ENCODE measurements around the gene MYH3. TPM values are rescaled to one million over a fixed set of nuclear protein-coding genes. Genes with fewer than 3 reads are reported as not detected.
"Not testable (repeated sequence)": the region's sequence is repeated elsewhere in the genome, so short reads cannot be mapped to it uniquely, and the experiment has no call there.

The MYH3 gene
- total RNA-seq = 1 to 10 TPM; 2.3 to 3.2 TPM

DNA sequence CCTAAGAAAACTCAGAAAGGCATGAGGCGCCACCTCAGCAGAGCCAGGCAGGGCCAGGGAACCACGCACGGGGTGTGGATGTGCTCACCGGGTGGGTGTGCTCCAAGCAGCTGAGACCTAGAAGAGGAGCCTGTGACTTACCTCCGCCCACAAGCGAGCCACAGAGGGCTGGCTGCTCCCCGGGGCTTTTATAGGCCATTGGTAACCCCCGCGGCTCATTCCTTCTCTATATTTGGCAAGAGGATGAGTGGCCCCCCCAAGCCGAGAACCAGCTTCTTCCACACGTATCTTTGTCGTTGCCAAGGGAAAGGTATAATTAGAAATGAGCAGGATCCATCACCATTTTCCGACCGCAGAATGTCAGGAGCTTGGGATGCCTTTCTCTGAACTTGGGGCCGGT, at the start of gene MYH3:
Gene MYH3, minus strand, starts transcription at position 162 of the 400 bp plus-strand sequence. CDS start 2,245 bp downstream, outside the sequence.
- H3K4me3 Mint-ChIP-seq = no peak within 1 kb of the TSS
- POLR2A ChIA-PET = no interaction called here
- H3K9me3 Mint-ChIP-seq (ENCODE audit: insufficient read depth) = no peaks in the 10 kb centered on the region
- no peaks in the 10 kb centered on the region for H3K27me3 Mint-ChIP-seq (ENCODE audit: low read depth)
- ATAC-seq = no peak
- CTCF ChIA-PET = no interaction called here
- DNase-seq = no peak
- H3K36me3 Mint-ChIP-seq (ENCODE audit: low read depth) = no peaks in the 10 kb centered on the region
- no peak within 1 kb of the TSS for H3K27ac Mint-ChIP-seq
- H3K4me1 Mint-ChIP-seq (ENCODE audit: low read depth) = peaks cover 12% of the 10 kb centered on the region

GRCh38 chr17:10705727-10706126, 48.6 kb upstream of the MYH3 start:
- ATAC-seq (no peak), DNase-seq (no peak)
- H3K4me3 Mint-ChIP-seq = no peak overlapping the region
- ChIA-PET POLR2A (interaction anchor here (0.6 kb wide), 1 partner anchor 1923 kb away, joined by 3 read pairs; no protein-coding TSS in a partner anchor), CTCF (interaction anchor here (0.6 to 1.3 kb wide), 2 partner anchors 21 to 59 kb away, joined by 3 read pairs; no protein-coding TSS in a partner anchor)
- H3K27ac Mint-ChIP-seq = no peak overlapping the region
- H3K27me3 Mint-ChIP-seq (ENCODE audit: low read depth) = no peaks in the 10 kb centered on the region
- H3K36me3 Mint-ChIP-seq (ENCODE audit: low read depth) = peaks cover 64% of the 10 kb centered on the region
- H3K4me1 Mint-ChIP-seq (ENCODE audit: low read depth) = peaks cover 28% of the 10 kb centered on the region
- no peaks in the 10 kb centered on the region for H3K9me3 Mint-ChIP-seq (ENCODE audit: insufficient read depth)

DNA sequence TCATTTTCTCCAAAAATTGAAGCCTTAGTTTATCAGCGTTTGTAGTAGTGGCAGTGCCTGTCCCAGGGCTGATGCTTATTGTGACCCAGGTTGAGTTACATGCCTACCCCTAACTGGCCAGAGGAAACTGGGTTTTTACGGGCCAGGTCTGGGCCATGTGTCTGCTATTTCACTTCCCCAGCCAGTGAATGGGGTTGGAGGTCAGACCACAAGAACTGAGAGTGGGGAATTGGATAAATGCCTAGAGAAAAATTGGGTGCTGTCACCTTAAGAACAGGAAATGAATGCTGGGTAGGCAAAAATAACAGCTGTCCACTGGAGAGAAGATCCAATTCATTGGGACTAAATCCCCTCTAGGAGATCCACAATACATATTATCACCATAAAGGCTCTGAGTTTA, 45.5 kb upstream of the MYH3 start:
- DNase-seq (no peak), ATAC-seq (no peak)
- POLR2A ChIA-PET = no interaction called here
- H3K4me1 Mint-ChIP-seq (ENCODE audit: low read depth) = peaks cover 45% of the 10 kb centered on the region
- peaks cover 52% of the 10 kb centered on the region for H3K36me3 Mint-ChIP-seq (ENCODE audit: low read depth)
- no peaks in the 10 kb centered on the region for H3K9me3 Mint-ChIP-seq (ENCODE audit: insufficient read depth)
- H3K4me3 Mint-ChIP-seq = peak overlapping the region; percentile 22
- no peaks in the 10 kb centered on the region for H3K27me3 Mint-ChIP-seq (ENCODE audit: low read depth)
- CTCF ChIA-PET = interaction anchor here (1.1 kb wide), 2 partner anchors 18 to 52 kb away, joined by 3 to 5 read pairs; no protein-coding TSS in a partner anchor
- H3K27ac Mint-ChIP-seq = peak overlapping the region; percentile 57

- Mint-ChIP-seq H3K4me1 (ENCODE audit: low read depth) (peaks cover 54% of the 10 kb centered on the region), H3K4me3 (peak overlapping the region; percentile 75), H3K36me3 (ENCODE audit: low read depth) (peaks cover 42% of the 10 kb centered on the region), H3K27ac (peak overlapping the region; percentile 94), H3K27me3 (ENCODE audit: low read depth) (no peaks in the 10 kb centered on the region), H3K9me3 (ENCODE audit: insufficient read depth) (no peaks in the 10 kb centered on the region)
- ATAC-seq = peak; percentile 15
- ChIA-PET CTCF (interaction anchor here (0.6 to 2.4 kb wide), 5 partner anchors 16 to 82 kb away, joined by 4 to 14 read pairs (median 4); partner anchors contain the start of gene TMEM220), POLR2A (no interaction called here)
- DNase-seq = peak; percentile 41
Measured at GRCh38 chr17:10699856-10700255, 42.7 kb upstream of the MYH3 start.

- DNase-seq (peak; percentile 25), ATAC-seq (no peak)
- peak overlapping the region; percentile 97 for H3K4me3 Mint-ChIP-seq
- peaks cover 45% of the 10 kb centered on the region for H3K36me3 Mint-ChIP-seq (ENCODE audit: low read depth)
- no peaks in the 10 kb centered on the region for H3K27me3 Mint-ChIP-seq (ENCODE audit: low read depth)
- peaks cover 61% of the 10 kb centered on the region for H3K4me1 Mint-ChIP-seq (ENCODE audit: low read depth)
- CTCF ChIA-PET = interaction anchor here (2.4 kb wide), 1 partner anchor 52 kb away, joined by 14 read pairs; no protein-coding TSS in a partner anchor
- POLR2A ChIA-PET = no interaction called here
- no peaks in the 10 kb centered on the region for H3K9me3 Mint-ChIP-seq (ENCODE audit: insufficient read depth)
- peak overlapping the region; percentile 97 for H3K27ac Mint-ChIP-seq
Measured at GRCh38 chr17:10698096-10698818, 41.1 kb upstream of the MYH3 start.

DNA sequence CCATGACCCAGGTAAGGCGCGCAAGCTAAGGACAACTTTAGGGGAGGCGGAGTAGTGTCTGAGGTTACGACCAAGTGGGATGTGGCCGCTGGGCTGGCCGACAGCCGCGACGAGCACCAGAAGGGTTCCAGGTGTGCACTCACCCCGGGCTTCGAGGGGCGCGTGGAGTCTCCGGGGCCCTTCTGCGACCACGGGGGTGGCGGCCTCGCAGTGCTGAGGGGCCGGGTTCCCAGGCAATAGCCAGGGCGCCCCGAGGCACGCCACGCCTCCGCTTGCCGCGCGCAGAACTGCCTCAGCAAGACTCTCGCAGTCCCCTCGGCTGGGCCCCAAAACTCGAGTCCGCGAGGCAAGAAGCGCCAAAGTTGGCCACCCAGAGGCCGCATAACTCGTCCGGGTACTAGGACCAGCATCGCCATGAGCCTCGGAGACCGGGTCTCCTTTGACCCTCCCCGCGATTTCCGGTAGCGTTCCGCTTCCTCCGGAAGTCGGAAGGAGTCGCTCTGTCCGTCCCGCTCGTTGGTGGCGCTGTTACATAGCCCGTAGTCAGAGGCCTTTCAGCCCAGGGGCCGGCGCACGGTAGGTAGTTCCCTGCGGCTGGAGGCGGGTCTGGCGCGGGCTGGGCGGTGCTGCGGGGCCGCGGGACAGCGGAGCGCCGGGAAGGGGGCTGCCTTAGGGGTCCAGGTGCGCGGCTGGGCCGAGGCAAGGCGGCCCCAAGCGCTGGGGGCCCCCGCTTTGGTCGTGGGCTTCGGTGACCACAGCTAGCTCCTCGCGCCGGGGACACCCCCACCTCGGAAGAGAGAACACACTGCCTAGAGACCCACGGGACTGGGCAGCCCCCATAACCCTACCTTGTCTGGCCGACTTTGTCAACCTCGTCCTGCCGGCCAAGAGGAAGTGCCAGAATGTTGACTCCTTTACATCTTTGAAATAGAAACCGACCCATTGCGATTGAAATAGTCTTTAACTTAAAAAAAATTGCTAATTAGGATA, 40.3 kb upstream of the MYH3 start, which contains the start of the genes ADPRM and SCO1:
Gene ADPRM, plus strand, starts transcription at position 503 of the 990 bp plus-strand sequence. CDS start 7,333 bp downstream, outside the sequence.
Gene SCO1, minus strand, starts transcription at position 442 of the 990 bp plus-strand sequence. Its CDS starts 26 bp downstream, at position 416.
- POLR2A ChIA-PET = interaction anchor here (1.3 kb wide), 1 partner anchor 14 kb away, joined by 3 read pairs; no protein-coding TSS in a partner anchor
- H3K36me3 Mint-ChIP-seq (ENCODE audit: low read depth) = peaks cover 51% of the 10 kb centered on the region

DNA sequence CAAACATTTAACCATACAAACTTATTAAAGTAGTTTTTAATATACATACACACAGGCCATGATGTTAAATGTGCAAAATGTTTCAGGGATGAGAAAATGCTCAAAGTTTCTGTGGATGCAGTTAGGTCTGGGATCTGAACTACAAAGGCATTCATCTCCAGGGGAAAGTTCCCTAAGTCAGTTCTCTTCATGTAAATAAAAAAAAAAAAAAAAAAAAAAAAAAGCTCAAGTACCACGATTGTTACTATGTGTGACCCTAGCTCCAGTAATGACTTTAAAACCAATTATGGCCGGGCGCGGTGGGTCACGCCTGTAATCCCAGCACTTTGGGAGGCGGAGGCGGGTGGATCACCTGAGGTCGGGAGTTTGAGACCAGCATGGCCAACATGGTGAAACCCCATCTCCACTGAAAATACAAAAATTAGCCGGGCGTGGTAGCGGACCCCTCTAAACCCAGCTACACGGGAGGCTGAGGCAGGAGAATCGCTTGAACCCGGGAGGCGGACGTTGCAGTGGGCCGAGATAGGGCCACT, 38.8 kb upstream of the MYH3 start:
- H3K4me3 Mint-ChIP-seq = peak overlapping the region; percentile 97
- H3K36me3 Mint-ChIP-seq (ENCODE audit: low read depth) = peaks cover 50% of the 10 kb centered on the region
- peak overlapping the region; percentile 97 for H3K27ac Mint-ChIP-seq
- H3K4me1 Mint-ChIP-seq (ENCODE audit: low read depth) = peaks cover 49% of the 10 kb centered on the region
- not testable (repeated sequence) for H3K27me3 Mint-ChIP-seq (ENCODE audit: low read depth); H3K9me3 Mint-ChIP-seq (ENCODE audit: insufficient read depth); ATAC-seq; DNase-seq
- POLR2A ChIA-PET = interaction anchor here (1.3 kb wide), 1 partner anchor 13 kb away, joined by 3 read pairs; no protein-coding TSS in a partner anchor
- CTCF ChIA-PET = interaction anchor here (1.1 to 5.4 kb wide), 5 partner anchors 12 to 149 kb away, joined by 3 to 49 read pairs (median 7); no protein-coding TSS in a partner anchor

More for the DNA sequence above, 40.3 kb upstream of the MYH3 start, which contains the start of the genes ADPRM and SCO1:
- ATAC-seq (peak; percentile 97), DNase-seq (peak; percentile 94)
- Mint-ChIP-seq H3K4me1 (ENCODE audit: low read depth) (peaks cover 60% of the 10 kb centered on the region), H3K4me3 (peak within 1 kb of the TSS; percentile 97), H3K27me3 (ENCODE audit: low read depth) (no peaks in the 10 kb centered on the region), H3K27ac (peak within 1 kb of the TSS; percentile 97), H3K9me3 (ENCODE audit: insufficient read depth) (no peaks in the 10 kb centered on the region)
- CTCF ChIA-PET = interaction anchor here (1.8 to 5.4 kb wide), 2 partner anchors 14 to 40 kb away, joined by 7 to 49 read pairs; no protein-coding TSS in a partner anchor

GRCh38 chr17:10687499-10687898, 30.4 kb upstream of the MYH3 start:
- POLR2A ChIA-PET = no interaction called here
- Mint-ChIP-seq H3K36me3 (ENCODE audit: low read depth) (peaks cover 56% of the 10 kb centered on the region), H3K4me1 (ENCODE audit: low read depth) (peaks cover 14% of the 10 kb centered on the region), H3K27ac (no peak overlapping the region), H3K27me3 (ENCODE audit: low read depth) (no peaks in the 10 kb centered on the region), H3K4me3 (no peak overlapping the region), H3K9me3 (ENCODE audit: insufficient read depth) (no peaks in the 10 kb centered on the region)
- DNase-seq (no peak), ATAC-seq (no peak)
- CTCF ChIA-PET = interaction anchor here (1.6 to 2.7 kb wide), 2 partner anchors 41 to 60 kb away, joined by 3 to 15 read pairs; no protein-coding TSS in a partner anchor

DNA sequence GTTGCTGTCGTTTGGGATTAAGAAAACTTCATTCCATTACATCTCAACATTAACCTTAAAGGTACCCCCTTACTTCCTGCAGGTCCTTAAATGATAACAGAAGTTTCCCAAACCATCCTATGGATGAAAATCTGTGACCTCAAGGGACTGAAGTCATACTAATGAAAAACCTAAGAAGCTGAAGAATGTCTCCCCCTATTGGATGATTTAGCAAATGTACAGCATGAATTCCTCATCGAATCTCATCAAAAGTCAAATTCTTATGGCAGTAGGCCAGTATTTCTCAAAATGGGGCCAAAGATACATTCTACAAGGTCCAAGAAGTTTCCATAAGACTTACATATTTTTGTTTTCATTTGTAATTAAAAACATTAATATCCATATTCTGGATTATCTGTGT, 26.7 kb upstream of the MYH3 start:
- CTCF ChIA-PET = interaction anchor here (0.7 to 5.2 kb wide), 18 partner anchors 9 to 554 kb away, joined by 3 to 49 read pairs (median 4); no protein-coding TSS in a partner anchor
- POLR2A ChIA-PET = interaction anchor here (0.6 to 1.2 kb wide), 2 partner anchors 9 to 13 kb away, joined by 3 read pairs; no protein-coding TSS in a partner anchor
- Mint-ChIP-seq H3K27ac (no peak overlapping the region), H3K27me3 (ENCODE audit: low read depth) (no peaks in the 10 kb centered on the region), H3K4me3 (no peak overlapping the region), H3K9me3 (ENCODE audit: insufficient read depth) (no peaks in the 10 kb centered on the region), H3K4me1 (ENCODE audit: low read depth) (peaks cover 3% of the 10 kb centered on the region), H3K36me3 (ENCODE audit: low read depth) (peaks cover 50% of the 10 kb centered on the region)
- DNase-seq (no peak), ATAC-seq (no peak)

- no peaks in the 10 kb centered on the region for H3K27me3 Mint-ChIP-seq (ENCODE audit: low read depth)
- no peak for ATAC-seq
- no peak overlapping the region for H3K27ac Mint-ChIP-seq
- DNase-seq = no peak
- POLR2A ChIA-PET = no interaction called here
- H3K4me1 Mint-ChIP-seq (ENCODE audit: low read depth) = no peaks in the 10 kb centered on the region
- CTCF ChIA-PET = interaction anchor here (2.2 to 5.2 kb wide), 2 partner anchors 12 to 36 kb away, joined by 13 to 49 read pairs; no protein-coding TSS in a partner anchor
- H3K9me3 Mint-ChIP-seq (ENCODE audit: insufficient read depth) = no peaks in the 10 kb centered on the region
- H3K4me3 Mint-ChIP-seq = no peak overlapping the region
- H3K36me3 Mint-ChIP-seq (ENCODE audit: low read depth) = peaks cover 49% of the 10 kb centered on the region
Measured at GRCh38 chr17:10681866-10682446, 24.8 kb upstream of the MYH3 start.
